ENCODE measurements around the gene KDM4C. TPM values are rescaled to one million over a fixed set of nuclear protein-coding genes. Genes with fewer than 3 reads are reported as not detected.

KDM4C gene
- total and polyA plus RNA-seq, 10 donors, result 11.1 to 85.5 (median 61.9) TPM

DNA sequence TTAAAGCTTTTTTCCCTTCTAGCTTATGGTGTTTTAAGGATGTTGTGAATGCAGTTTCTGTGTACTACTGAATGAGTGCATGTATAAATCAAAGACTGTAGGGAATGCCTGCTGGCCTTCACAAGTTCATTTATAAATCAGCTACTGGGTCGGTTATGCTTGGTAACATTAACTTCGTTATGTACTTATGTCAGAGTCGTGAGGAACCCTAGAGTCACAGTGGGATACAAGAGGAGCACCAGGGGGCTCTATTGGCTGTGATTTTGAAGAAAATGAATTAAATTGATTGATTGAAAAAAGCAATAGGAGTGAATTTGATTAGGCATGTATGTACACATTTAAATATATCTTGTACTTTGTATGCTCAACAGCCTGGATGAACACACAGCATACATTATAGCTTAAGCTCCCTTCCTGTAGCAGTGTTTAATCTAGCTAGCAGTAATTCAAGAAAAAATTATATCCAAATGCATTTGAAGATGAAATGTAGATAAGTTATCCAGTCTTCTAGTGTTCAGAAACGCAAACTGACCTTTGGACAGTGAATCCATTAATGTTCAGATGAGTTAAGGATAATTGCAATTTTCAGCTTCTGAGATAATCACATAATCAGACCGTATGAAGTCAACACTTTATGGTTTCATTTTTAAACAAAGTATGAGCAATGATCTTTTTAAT lies 204.2 kb downstream of the KDM4C start:
- H3K36me3 ChIP-seq, result peaks cover 0 to 24% (median 0%) of the 10 kb centered on the region in 6 donors
- H3K4me1 ChIP-seq, result peaks cover 0 to 13% (median 3%) of the 10 kb centered on the region in 6 donors
- intact Hi-C loops (cut with DNase I; ENCODE audit: low total_unique reads), result no loop called here
- 85 to 90% (median 87%) methylated on average over 5 of the region's 5 CpGs for WGBS, 5 donors
- no peaks in the 10 kb centered on the region for H3K27me3 ChIP-seq (replicated peaks in 1 of 7)
- DNase-seq, result no peak
- no peak for TF ChIP-seq POLR2A (IDR thresholded peaks at IDR 0.05)
- TF ChIP-seq POLR2AphosphoS5 (IDR thresholded peaks at IDR 0.05), result no peak
- TF ChIP-seq, protein P1, sequence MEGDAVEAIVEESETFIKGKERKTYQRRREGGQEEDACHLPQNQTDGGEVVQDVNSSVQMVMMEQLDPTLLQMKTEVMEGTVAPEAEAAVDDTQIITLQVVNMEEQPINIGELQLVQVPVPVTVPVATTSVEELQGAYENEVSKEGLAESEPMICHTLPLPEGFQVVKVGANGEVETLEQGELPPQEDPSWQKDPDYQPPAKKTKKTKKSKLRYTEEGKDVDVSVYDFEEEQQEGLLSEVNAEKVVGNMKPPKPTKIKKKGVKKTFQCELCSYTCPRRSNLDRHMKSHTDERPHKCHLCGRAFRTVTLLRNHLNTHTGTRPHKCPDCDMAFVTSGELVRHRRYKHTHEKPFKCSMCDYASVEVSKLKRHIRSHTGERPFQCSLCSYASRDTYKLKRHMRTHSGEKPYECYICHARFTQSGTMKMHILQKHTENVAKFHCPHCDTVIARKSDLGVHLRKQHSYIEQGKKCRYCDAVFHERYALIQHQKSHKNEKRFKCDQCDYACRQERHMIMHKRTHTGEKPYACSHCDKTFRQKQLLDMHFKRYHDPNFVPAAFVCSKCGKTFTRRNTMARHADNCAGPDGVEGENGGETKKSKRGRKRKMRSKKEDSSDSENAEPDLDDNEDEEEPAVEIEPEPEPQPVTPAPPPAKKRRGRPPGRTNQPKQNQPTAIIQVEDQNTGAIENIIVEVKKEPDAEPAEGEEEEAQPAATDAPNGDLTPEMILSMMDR (IDR thresholded peaks at IDR 0.05 in 8 of 11, conservative IDR thresholded peaks at IDR 0.05 in 3 of 11), result no peak
- no peaks in the 10 kb centered on the region for H3K9me3 ChIP-seq
- H3K27ac ChIP-seq, result no peak overlapping the region
- H3K4me3 ChIP-seq, result no peak overlapping the region

DNA sequence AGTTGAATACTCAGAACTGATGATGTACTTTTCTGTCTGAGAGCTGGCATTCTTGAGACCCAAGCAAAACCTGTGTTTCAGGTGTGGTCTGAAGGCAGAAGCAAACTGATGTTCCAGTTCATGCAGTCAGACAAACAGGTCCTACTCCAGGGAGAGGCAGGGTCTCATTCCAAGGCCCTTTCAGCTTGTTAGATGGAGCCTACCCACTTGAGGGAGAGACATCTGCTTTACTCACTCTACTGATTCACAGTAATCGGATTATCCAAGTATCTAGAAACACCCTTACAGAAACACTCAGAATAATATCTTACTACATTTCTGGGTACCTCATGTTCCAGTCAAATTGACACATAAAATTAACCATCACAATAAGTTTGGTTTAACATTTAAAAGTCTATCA lies 207.8 kb downstream of the KDM4C start:
- 92 to 100% (median 98%) methylated on average over 1 of the region's 1 CpG for WGBS, 5 donors
- Histone ChIP-seq H3K27ac (no peak overlapping the region), H3K4me3 (no peak overlapping the region), H3K9me3 (no peaks in the 10 kb centered on the region), H3K36me3 (peaks cover 0 to 8% (median 0%) of the 10 kb centered on the region in 6 donors), H3K4me1 (peaks cover 0 to 4% (median 0%) of the 10 kb centered on the region in 6 donors), H3K27me3 (replicated peaks in 1 of 7) (no peaks in the 10 kb centered on the region)
- intact Hi-C loops (cut with DNase I; ENCODE audit: low total_unique reads), result no loop called here
- TF ChIP-seq, protein P1 (IDR thresholded peaks at IDR 0.05 in 8 of 11, conservative IDR thresholded peaks at IDR 0.05 in 3 of 11), result no peak
- TF ChIP-seq POLR2AphosphoS5 (IDR thresholded peaks at IDR 0.05), result no peak
- no peak for TF ChIP-seq POLR2A (IDR thresholded peaks at IDR 0.05)
- no peak for DNase-seq

GRCh38 chr9:6968271-6968670 lies 210.5 kb downstream of the KDM4C start:
- H3K4me3 ChIP-seq, result no peak overlapping the region
- TF ChIP-seq POLR2AphosphoS5 (IDR thresholded peaks at IDR 0.05) (no peak), POLR2A (IDR thresholded peaks at IDR 0.05) (no peak)
- TF ChIP-seq, protein P1 (IDR thresholded peaks at IDR 0.05 in 8 of 11, conservative IDR thresholded peaks at IDR 0.05 in 3 of 11), result no peak
- H3K27me3 ChIP-seq (replicated peaks in 1 of 7), result no peaks in the 10 kb centered on the region
- DNase-seq, result no peak
- intact Hi-C loops (cut with DNase I; ENCODE audit: low total_unique reads), result no loop called here
- H3K36me3 ChIP-seq, result no peaks in the 10 kb centered on the region
- peaks cover 0 to 2% (median 0%) of the 10 kb centered on the region in 6 donors for H3K4me1 ChIP-seq
- 30 to 57% (median 40%) methylated on average over 3 of the region's 3 CpGs for WGBS, 5 donors
- H3K9me3 ChIP-seq, result no peaks in the 10 kb centered on the region
- no peak overlapping the region for H3K27ac ChIP-seq

DNA sequence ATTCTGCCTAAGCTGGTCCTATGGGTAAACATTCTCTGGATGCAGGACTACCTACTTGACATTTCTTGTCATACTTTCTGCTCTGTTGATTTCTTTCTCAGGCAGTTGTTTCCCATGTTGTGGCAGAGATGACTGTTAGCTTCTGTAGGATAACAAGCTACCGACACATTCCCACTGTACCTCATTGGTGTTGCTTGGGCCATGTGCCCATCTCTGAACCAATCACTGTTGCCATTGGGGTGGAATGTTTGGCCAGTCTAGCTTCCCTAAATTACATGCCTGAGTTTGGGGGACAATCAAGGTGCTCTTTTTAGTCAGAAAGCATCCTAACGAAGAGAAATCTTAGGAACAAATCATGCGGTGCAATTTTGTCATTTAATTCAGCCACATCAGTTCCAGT lies 212.0 kb downstream of the KDM4C start:
- Histone ChIP-seq H3K4me3 (no peak overlapping the region), H3K4me1 (peaks cover 0 to 7% (median 0%) of the 10 kb centered on the region in 6 donors), H3K27me3 (replicated peaks in 1 of 7) (no peaks in the 10 kb centered on the region), H3K9me3 (no peaks in the 10 kb centered on the region), H3K27ac (no peak overlapping the region), H3K36me3 (no peaks in the 10 kb centered on the region)
- no peak for TF ChIP-seq POLR2A (IDR thresholded peaks at IDR 0.05)
- TF ChIP-seq, protein P1 (IDR thresholded peaks at IDR 0.05 in 8 of 11, conservative IDR thresholded peaks at IDR 0.05 in 3 of 11), result no peak
- no peak for TF ChIP-seq POLR2AphosphoS5 (IDR thresholded peaks at IDR 0.05)
- intact Hi-C loops (cut with DNase I; ENCODE audit: low total_unique reads), result no loop called here
- no peak for DNase-seq
- 95 to 99% (median 97%) methylated on average over 3 of the region's 3 CpGs for WGBS, 5 donors
